Measurements from ENCODE around the gene IL17REL.
A peak's percentile ranks its signal among the peaks of the same experiment; 100 is the strongest.

The IL17REL gene

DNA sequence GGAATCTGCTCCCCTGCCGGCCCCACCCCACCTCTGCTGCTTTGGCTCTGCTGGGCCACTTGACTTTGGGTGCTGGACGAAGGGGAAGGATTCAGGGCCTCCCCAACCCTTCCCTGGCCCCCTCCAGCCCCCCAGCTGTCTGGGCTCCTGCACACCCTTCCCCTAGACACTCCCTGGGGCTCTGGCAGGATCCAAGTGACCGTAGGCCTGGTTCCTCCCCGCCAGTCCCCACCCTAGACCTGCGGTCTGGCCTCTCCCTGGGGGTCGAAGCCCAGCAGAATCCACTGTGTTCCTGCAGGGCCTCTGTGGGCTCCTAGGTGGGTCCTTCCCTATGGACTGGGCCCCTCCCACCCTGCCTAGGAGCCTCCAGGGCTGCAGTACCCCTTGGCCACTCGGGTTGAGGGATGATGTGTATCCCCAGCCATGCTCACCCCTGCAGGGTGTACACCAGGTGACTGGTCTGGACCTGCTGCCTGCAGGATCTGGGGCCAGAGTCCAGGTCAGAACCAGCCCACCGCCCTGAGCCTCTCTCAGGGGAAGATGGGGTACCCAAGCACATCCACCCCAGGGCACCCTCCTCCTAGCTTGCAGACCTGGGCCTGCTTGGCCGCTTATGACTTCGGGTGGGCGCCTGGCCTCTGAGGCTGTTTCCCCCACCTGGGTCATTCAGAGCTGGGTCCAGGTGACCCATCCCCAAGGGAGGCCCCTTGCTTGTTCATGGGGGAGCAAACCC, 46.4 kb downstream of the IL17REL start:
- peak; percentile 42 for DNase-seq

DNA sequence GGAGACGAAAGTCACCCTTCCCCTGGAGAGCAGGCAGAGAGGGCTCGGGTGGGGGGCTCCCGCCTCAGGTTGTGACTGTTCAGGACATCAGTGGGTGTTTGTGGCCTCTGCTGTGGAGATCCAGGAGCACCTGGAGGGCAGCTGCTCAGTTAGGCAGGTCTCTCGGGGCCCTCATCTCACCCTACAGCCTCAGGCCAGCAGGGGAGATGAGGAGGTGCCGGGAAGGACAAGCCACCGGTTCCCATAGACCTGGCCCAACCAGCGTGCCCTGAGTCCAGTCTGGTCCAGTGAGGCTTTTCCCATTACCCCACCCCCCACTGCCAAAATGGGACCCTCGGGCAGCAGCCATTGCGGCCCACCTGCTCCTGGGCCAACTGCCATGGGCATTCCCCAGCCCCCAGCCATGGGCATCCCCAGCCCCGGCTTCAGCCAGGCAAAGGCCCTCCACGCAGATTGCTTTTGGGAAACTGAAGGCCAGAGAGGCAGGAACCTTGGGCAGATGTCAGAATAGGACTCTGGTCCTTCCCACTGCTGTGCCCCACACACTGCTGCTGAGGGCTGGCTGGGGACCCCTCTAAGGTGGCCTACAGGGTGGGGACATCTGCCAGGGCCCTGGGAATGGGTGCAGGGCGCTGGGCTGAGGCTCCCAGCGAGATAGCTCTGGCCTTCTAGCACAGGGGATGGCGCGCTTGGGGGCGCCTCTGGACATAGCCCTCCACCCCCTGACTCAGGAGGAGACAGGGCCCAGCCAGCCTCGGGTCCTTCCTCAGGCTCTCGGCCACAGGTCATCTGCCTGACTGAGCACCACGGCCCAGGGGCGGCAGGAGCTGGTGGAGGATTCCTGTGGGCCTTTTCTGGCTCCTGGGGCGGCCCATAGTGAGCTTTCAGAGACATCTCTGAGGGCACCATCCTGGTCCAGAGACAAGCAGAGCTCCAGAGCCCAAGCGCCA, 47.2 kb downstream of the IL17REL start:
- peak; percentile 49 for DNase-seq

DNA sequence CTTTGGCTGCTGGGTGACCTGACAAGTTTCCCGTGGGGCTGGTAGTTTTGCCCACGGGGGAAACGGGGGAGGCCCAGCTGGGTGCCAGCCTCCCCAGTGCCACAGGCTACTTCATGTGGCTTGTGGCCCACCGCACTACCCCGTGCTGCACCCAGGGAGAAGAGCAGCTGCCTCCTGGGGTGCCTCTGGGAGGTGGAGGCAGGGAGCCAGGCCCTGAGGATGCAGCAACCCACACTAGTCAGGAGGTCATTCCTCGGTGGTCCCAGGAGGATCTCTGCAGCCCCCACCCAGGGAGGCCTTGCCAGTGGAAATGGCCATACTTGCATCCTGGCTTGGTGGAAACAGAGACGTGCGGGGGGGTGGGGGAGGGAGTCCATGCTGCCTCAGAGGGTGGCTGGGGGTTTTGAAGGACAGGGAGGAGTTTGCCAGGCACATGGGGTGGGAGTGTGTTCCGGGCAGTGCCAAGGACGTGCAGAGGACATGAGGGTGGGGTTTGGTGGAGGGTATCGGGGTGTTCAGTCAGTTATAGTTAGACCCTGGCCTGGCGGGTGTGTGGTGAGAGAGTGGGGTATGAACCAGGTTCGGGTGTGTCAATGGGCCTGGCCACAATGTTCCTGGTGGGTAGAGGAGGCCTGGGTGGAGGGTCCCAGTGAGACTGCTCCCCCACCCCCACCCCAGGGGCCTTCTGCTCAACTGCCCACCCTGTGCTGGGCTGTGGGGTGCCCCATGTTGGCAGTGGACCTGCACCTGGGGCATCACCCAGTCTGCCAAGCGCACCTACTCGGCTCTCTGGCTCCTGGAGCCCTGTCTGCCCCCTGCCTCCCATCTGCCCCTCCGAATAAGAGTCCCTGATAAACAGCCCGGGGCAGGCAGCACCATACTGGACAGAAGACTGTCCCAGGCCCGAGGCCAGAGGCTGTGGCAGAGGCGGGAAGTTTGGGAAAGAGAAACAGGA, 48.2 kb downstream of the IL17REL start:
- DNase-seq = peak; percentile 42

DNA sequence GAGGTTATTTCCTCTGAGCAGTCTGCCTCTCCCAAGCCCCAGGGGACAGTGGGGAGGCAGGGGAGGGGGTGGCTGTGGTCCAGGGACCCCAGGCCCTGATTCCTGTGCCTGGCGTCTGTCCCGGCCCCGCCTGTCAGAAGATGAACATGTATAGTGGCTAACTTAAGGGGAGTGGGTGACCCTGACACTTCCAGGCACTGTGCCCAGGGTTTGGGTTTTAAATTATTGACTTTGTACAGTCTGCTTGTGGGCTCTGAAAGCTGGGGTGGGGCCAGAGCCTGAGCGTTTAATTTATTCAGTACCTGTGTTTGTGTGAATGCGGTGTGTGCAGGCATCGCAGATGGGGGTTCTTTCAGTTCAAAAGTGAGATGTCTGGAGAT, 48.9 kb downstream of the IL17REL start:
- DNase-seq = peak; percentile 33

DNA sequence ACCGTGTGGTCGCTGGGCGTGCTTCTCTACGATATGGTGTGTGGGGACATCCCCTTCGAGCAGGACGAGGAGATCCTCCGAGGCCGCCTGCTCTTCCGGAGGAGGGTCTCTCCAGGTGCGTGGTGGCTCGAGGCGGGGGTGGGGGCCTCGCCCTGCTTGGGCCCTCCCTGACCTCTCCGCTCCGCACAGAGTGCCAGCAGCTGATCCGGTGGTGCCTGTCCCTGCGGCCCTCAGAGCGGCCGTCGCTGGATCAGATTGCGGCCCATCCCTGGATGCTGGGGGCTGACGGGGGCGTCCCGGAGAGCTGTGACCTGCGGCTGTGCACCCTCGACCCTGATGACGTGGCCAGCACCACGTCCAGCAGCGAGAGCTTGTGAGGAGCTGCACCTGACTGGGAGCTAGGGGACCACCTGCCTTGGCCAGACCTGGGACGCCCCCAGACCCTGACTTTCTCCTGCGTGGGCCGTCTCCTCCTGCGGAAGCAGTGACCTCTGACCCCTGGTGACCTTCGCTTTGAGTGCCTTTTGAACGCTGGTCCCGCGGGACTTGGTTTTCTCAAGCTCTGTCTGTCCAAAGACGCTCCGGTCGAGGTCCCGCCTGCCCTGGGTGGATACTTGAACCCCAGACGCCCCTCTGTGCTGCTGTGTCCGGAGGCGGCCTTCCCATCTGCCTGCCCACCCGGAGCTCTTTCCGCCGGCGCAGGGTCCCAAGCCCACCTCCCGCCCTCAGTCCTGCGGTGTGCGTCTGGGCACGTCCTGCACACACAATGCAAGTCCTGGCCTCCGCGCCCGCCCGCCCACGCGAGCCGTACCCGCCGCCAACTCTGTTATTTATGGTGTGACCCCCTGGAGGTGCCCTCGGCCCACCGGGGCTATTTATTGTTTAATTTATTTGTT, 49.6 kb downstream of the IL17REL start:
- peak; percentile 28 for DNase-seq

DNA sequence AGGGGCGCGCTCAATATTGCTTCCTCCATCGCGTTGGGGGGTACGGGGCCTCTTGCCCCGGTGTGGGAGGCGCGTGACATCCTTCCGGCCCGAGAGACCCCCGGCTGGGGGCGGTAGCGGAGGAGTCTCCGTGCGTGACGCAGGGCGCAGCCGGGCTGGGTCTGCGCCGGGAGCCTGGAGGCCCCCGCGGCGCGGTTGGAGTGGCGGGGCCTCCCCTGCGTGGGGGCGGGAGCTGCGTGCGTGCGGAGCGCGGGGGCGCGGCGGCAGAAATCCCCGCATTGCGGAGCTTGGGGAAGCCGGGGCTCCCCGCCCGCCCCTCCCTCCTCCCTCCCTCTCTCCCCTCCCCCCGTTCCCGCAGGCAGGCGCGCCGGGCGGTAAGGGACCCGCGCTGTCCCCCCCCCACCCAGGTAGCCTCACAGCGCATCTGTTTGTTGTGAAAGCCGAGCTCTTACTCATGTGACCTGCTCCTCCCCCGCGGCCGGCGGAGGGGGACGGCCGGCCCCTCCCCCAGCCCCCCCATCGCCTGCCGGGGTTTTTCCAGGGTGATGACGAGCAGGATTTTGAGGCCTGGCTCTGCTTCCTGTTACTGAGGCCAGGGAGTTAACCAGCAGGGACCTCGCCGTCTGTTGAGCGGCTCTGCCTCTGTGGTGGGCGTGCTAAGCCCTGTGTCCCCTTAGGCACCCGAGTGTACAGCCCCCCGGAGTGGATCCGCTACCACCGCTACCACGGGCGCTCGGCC, 50.4 kb downstream of the IL17REL start:
- peak; percentile 91 for DNase-seq

DNA sequence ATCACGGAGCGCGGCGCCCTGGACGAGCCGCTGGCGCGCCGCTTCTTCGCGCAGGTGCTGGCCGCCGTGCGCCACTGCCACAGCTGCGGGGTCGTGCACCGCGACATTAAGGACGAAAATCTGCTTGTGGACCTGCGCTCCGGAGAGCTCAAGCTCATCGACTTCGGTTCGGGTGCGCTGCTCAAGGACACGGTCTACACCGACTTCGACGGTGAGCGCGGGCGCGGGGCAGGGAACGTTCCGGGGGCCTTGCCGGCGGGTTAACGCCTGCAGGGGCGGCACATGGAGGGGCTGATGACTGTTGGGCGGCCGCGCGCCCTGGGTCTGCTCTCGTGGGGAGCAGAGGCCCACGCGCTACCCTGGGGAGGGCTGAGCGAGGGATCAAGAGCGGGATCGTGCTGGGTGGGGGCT, 51.0 kb downstream of the IL17REL start:
- DNase-seq = no peak

DNA sequence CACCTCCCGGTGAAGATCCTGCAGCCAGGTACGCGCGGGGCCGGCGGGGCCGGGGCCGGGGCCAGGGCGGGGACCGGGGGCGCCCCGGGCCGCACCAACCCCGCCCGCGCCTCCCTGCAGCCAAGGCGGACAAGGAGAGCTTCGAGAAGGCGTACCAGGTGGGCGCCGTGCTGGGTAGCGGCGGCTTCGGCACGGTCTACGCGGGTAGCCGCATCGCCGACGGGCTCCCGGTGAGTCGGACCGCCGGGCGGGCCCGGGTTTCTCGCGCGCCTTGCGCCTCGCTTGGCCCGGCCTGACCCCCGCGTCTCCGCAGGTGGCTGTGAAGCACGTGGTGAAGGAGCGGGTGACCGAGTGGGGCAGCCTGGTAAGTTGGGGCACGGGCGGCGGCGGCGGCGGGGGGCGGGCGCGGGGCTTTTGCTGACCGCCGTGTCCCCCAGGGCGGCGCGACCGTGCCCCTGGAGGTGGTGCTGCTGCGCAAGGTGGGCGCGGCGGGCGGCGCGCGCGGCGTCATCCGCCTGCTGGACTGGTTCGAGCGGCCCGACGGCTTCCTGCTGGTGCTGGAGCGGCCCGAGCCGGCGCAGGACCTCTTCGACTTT, 51.5 kb downstream of the IL17REL start:
- peak; percentile 60 for DNase-seq

DNA sequence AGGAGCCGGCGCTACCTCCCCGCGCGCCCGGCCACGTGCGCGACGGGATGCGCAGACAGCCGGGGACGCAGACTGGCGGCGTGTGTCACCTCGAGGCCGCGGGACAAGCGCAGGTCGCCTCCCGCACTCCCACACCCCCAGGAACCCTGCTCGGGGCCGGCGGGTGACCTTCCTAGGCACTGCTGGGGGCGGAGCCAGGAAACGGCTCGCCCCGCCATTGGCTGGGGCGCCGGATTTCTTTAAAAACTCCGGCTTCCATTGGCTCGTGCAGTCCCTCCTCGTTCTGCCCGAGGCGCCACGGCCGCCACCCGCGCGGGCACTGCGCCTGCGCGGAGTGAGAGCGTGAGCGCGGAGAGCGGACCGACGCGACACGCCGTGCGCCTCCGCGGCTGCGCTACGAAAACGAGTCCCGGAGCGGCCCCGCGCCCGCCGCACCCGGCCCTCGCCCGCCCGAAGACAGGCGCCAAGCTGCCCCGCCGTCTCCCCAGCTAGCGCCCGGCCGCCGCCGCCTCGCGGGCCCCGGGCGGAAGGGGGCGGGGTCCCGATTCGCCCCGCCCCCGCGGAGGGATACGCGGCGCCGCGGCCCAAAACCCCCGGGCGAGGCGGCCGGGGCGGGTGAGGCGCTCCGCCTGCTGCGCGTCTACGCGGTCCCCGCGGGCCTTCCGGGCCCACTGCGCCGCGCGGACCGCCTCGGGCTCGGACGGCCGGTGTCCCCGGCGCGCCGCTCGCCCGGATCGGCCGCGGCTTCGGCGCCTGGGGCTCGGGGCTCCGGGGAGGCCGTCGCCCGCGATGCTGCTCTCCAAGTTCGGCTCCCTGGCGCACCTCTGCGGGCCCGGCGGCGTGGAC, 52.2 kb downstream of the IL17REL start, which contains the start of gene PIM3:
TSS of gene PIM3 (plus strand) at position 614 of the 846 bp plus-strand sequence. CDS start at position 790, 176 bp downstream.
- peak; percentile 94 for DNase-seq

DNA sequence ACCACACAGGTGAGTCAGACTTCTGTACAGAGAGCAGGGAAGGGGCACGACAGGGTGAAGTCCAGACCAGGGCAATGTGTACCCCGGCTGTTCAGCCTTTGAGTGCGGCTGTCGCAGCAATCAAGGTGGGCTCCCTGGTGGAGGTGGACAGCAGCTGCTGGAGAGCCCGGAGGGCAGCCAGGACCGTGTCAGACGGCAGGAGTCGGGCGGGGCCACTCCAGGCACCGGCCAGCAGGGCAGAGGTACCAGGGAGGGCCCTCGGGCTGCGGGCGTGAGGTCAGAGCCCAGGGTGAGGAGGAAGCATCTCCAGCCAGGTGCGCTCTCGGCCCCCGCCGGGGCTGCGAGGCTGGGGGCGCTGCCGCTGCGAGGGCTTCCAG, 52.8 kb downstream of the IL17REL start:
- peak; percentile 67 for DNase-seq

DNA sequence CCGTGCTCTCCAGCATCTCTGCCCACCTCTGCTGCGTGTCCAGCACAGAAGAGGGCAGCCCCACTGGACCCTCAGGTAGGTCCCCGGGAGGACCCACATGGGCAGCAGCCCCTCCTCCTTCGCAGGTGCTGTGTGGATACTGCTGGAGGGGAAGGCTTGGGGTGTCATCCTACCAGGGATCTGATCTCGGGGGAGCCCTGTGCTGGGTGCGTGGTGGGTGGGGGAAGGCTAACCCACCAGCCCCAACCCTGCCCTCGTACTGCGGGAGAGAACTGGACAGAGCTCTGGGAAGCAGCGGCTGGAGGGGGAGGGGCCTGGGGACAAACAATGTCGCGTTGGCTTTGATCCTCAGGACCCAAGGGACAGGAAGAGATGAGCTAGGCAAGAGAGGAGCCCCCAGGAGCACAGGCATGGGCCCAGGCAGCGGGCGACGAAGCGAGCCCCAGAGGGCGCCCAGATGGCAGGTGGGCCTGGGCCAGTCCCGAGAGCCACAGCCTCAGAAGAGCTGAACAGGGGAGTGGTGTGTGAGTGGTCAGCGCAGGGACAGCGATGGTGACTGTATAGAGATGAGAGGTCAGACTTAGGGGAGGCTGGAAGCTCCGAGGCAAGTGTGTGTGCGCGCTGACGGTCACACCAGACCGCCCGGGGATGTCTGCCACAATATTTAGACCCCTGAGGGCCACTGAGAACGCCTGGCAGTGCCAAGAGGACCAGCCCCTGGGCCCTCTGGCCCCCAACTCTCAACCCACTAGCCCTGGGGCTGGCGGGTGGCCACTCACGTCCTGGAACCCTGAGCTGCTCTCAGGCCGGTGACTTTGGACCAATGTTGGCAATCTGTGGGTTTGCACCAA, 53.4 kb downstream of the IL17REL start:
- DNase-seq = no peak

DNA sequence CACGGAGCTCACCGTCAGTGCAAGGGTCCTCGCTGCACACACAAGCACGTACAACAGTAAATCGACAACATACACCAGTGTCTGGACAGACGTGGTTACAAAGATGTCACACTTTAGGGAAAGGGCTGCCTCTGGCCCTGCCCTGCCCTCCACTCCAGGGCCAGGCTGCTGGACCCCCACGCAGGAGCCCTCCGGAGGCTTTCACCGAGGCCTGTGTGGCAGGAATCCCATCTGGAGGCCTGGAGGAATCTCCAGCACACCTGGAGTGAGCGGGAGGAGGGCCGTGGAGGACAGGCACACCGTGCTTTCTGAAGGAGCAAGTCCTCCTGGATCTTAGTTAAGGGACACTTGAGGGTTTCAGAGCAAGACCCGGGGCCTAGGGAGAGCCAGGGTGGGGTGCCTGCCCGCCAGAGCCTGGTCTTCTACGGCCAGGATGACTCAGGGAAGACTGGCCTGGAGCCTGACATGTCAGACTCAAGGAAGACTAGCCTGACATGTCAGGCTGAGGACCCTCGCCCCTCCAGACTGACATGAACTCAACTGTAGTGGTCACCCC, 54.1 kb downstream of the IL17REL start:
- no peak for DNase-seq

DNA sequence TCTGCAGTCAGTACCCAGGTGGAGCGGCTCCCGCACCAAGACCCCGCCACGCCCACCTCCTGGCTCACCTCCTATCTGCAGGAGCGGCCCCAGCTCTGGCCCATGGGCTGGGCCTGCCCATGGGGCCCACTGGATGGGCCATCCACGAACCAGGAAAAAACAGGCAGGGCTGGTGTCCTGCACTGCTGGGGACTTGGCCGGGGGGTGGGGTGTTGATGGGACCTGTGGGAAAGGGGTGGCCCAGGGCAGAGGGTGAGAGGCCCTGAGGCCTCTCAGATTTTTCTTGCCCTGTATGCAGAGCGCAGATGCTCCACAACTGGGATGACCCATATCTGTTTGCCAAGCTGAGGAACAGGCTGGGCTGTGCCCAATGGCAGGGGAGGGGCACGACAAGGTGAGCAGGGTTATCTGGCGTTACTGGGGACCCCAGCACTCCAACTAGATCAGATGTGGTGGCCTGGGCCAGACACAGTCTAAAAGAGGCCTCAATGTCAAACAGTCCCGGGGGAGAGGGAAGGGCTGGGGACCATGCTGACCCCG, 54.7 kb downstream of the IL17REL start:
- no peak for DNase-seq

DNA sequence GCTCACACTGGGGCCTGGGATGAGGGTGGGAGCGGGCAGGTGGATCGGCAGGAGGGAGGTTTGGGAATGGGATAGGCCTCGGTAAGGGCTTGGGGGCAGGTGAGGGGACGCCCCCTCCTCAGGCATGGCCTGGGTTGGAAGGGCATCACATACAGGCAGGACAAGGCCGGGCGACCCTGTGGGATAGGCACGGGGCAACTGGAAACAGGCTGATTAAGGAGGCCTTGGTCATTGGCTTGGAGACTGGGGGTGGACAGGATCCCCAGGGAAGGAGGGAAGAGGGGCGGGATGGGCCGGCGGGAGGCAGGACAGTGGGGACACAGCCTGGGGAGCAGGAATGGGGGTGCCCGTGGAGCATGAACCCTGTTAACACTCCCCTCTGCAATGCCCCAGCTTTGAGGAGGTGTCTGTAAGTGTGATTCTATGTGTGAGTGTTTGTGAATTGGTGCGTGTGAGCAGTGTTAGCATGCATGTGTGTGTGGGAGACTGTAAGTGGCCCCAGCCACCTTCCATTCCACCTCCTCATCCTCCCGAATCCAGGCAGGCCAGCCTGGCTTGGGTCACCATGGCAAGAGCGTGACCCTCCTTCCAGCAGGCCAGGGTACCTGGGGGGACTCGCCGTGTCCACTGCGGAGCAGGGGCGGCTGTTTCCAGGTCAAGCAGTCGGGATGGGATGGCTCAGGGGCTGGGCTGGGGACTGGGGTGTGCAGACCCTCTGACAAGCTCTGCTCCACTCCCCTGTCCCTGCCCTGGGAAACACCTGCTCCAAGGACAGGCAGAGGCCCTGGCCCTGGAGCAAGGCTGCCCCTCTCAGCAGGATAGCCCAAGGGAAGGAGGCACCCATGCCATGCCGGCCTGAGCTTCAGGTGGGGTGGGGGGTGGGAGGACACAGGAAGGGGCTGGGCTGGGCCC, 55.4 kb downstream of the IL17REL start:
- no peak for DNase-seq

DNA sequence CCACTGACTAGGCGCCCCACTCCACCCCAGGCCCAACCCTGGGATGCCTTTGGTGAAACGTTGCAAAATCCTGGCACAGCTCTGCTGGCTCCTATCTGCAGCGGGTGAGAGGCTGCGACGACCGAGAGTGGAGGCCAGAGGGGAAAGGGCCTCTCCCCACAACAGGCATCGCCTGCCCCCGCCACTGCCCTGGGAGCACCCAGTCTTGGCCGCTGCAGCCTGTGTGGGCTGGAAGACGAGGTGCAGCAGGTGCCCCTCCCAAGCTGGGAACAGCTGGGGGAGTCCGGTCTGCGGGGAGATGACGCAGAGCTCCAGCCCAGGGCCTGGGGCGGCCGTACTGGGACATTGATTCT, 56.2 kb downstream of the IL17REL start:
- no peak for DNase-seq

DNA sequence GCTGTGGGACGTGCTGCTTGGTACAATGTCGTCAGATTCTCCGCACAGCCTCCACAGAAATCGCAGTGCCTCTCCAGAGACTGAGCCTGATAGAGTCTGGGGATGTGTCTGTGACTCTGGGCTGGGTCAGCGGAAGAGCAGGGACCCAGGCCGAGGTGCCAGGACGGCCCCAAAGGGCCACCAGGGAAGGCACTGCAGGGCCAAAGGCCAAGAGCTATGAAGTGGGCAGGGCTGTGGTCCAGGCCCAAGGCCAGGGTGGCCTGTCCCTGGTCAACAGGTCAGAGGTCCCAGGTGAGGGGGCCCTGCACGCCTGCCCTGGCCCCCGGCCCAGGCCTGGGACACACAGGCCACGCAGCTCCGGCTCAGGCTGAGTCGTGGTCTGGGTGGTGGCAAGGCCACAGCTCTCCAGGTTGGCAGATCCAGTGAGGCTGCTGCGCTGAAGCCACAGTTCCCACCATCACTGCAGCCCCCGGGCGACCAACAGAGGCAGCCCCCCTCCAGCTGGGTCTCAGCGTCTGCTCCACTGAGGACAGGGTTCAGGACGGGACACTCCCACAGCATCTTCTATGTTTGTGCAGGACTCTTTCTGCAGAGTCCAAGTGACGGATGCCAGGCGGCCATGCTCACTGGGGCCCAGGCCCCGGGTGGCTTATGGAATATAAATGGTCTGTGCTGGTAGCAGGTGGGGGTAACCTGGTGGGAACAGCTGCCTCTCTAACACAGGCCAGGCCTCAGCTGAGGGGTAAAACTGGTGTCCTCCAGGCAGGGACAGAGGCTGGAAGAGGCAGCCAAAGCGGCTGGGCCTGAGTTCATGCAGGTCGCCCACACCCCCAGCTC, 56.8 kb downstream of the IL17REL start:
- DNase-seq = no peak

All from stimulated activated CD8-positive, alpha-beta memory T cell treated with anti-CD3 and anti-CD28 coated beads, Interleukin-4, amount 100 ng/mL, for 48 hours (primary cell).